HFF-Myc (cell line): ENCODE measurements around the gene SEPHS1.

Experiments
- DNase-seq: peaks from one replicate; pipeline ENCODE4 v3.0.0-alpha.2; 2011; ENCODE audit warnings: low read depth; ENCODE audit errors: extremely low read depth
- H3K4me3 ChIP-seq: replicated peaks from 2 replicates; pipeline ENCODE4 v1.5.1; 2011; ENCODE audit warnings: low read depth, mild to moderate bottlenecking, control low read depth, low read length
- CTCF ChIP-seq: IDR thresholded peaks from 2 replicates; pipeline ENCODE4 v1.5.1; 2012; ENCODE audit warnings: mild to moderate bottlenecking, low read depth, low read length, control low read depth; ENCODE audit errors: missing control alignments

The SEPHS1 gene

GRCh38 chr10:13329565-13329964 lies 18.5 kb downstream of the SEPHS1 start:
- no peak for TF ChIP-seq CTCF
- no peak overlapping the region for H3K4me3 ChIP-seq
- no peak for DNase-seq

DNA sequence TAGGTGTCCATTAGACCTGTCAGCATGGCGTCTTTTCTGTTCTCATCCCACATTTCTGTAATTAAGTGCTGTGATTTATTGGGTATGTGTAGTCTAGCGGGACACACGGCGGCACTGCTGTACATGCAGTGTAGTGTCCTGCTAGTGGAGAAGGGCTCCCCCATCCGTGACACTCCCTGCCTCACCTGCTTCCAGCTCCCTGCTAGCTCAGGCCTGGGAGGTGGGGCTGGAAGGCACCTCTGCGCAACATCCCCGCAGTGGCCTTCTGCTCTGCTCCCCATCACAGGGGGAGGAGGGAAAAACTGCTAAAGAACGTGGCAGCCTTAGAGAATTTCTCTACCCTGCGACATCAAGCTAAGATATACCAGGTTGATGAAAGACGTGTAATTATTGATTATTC lies 19.5 kb downstream of the SEPHS1 start:
- H3K4me3 ChIP-seq = no peak overlapping the region
- TF ChIP-seq CTCF = no peak
- DNase-seq = no peak

GRCh38 chr10:13328126-13328525 lies 20.0 kb downstream of the SEPHS1 start:
- H3K4me3 ChIP-seq = no peak overlapping the region
- TF ChIP-seq CTCF = no peak
- DNase-seq = no peak

DNA sequence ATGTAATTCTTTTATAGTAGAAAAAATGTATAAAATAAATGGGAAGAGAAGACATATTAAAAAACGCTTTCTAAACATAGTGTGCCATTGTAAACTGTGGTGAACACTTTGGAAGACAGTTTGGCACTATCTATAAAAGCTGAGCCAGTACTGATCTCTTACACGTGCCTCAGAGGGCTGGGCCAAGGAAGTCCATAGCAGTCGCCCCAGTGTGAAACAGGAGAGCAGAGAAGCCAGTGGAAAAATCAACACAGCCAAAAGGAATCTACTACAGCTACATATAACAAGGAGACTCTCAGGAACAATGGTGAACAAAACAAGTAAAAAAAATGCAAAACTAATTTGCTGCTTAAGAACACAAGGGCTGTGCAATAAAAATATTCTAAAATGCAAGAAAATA lies 20.6 kb downstream of the SEPHS1 start:
- no peak overlapping the region for H3K4me3 ChIP-seq
- TF ChIP-seq CTCF = no peak
- no peak for DNase-seq

DNA sequence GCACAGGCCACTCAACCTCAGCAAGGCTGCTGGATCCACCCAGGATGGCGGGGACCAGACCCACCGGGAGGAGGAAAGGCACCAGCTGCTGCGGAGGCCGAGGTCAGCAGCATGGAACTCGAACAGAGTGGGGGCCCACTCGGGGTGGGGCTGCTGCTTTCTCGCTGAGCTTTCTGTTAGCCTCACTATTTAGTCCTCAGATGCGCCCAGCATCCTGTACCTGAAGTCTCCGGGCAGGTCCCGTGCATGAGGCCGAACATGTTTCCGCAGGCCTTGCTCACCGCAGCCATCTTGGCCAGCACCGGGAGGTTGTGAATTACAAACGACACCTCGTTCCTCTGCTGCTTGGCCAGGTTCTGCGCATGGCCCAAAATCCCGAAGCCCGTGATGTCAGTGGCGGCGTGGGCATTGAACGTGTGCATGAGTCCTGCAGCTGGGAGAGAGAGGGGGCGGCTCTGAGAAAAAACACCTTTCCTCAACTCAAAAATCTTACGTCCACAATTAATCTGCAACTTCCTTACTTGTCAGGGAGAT lies 25.4 kb downstream of the SEPHS1 start:
- no peak overlapping the region for H3K4me3 ChIP-seq
- no peak for DNase-seq
- no peak for TF ChIP-seq CTCF

- no peak overlapping the region for H3K4me3 ChIP-seq
- TF ChIP-seq CTCF = no peak
- no peak for DNase-seq
Measured at GRCh38 chr10:13321576-13321975, 26.5 kb downstream of the SEPHS1 start.

DNA sequence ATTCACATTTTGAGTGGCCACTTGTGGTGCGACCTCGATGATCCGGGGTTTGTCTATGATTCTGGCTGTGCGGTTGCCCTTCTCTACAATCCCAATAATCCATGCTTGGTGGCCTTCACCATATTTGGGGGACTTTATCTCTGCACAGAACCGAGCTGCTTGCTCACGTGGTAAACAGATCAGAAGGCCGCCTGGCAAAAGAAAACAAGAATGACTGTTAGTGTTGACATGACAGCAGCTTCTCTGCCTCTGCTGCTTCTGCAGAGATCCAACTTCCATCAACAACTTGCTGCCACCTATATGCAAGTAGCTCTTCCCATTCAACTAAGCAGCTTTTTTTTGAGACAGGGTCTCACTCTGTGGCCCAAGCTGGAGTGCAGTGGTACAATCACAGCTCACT lies 28.9 kb downstream of the SEPHS1 start:
- H3K4me3 ChIP-seq = no peak overlapping the region
- no peak for DNase-seq
- no peak for TF ChIP-seq CTCF
